Measurements from ENCODE around the gene MYH7B.

The MYH7B gene

GRCh38 chr20:34970846-34971560, 15.3 kb downstream of the MYH7B start:
- no peaks in the 10 kb centered on the region for H3K4me1 ChIP-seq (ENCODE audit: insufficient read depth, poor library complexity, severe bottlenecking)
- H3K4me3 ChIP-seq (ENCODE audit: severe bottlenecking) = no peak overlapping the region
- DNase-seq (ENCODE audit: low spot score) (peak; percentile 66), ATAC-seq (ENCODE audit: low read depth) (no peak)
- no peak overlapping the region for H3K27ac ChIP-seq (ENCODE audit: poor library complexity, severe bottlenecking)
- no peaks in the 10 kb centered on the region for H3K27me3 ChIP-seq (ENCODE audit: insufficient read depth, poor library complexity, severe bottlenecking)
- TF ChIP-seq CTCF (IDR thresholded peaks at IDR 0.05; ENCODE audit: poor library complexity, severe bottlenecking) = no peak
- no peaks in the 10 kb centered on the region for H3K36me3 ChIP-seq (ENCODE audit: low read depth)
- H3K9me3 ChIP-seq (ENCODE audit: severe bottlenecking) = no peaks in the 10 kb centered on the region

GRCh38 chr20:34971561-34972235, 16.0 kb downstream of the MYH7B start:
- Histone ChIP-seq H3K27me3 (ENCODE audit: insufficient read depth, poor library complexity, severe bottlenecking) (no peaks in the 10 kb centered on the region), H3K4me3 (ENCODE audit: severe bottlenecking) (no peak overlapping the region), H3K27ac (ENCODE audit: poor library complexity, severe bottlenecking) (no peak overlapping the region), H3K36me3 (ENCODE audit: low read depth) (no peaks in the 10 kb centered on the region), H3K4me1 (ENCODE audit: insufficient read depth, poor library complexity, severe bottlenecking) (no peaks in the 10 kb centered on the region), H3K9me3 (ENCODE audit: severe bottlenecking) (no peaks in the 10 kb centered on the region)
- DNase-seq (ENCODE audit: low spot score) (peak; percentile 65), ATAC-seq (ENCODE audit: low read depth) (no peak)
- TF ChIP-seq CTCF (IDR thresholded peaks at IDR 0.05; ENCODE audit: poor library complexity, severe bottlenecking) = no peak

- Histone ChIP-seq H3K9me3 (ENCODE audit: severe bottlenecking) (no peaks in the 10 kb centered on the region), H3K4me3 (ENCODE audit: severe bottlenecking) (no peak overlapping the region), H3K27ac (ENCODE audit: poor library complexity, severe bottlenecking) (no peak overlapping the region), H3K4me1 (ENCODE audit: insufficient read depth, poor library complexity, severe bottlenecking) (no peaks in the 10 kb centered on the region), H3K36me3 (ENCODE audit: low read depth) (no peaks in the 10 kb centered on the region), H3K27me3 (ENCODE audit: insufficient read depth, poor library complexity, severe bottlenecking) (no peaks in the 10 kb centered on the region)
- ATAC-seq (ENCODE audit: low read depth) = no peak
- DNase-seq (ENCODE audit: low spot score) = no peak
- TF ChIP-seq CTCF (IDR thresholded peaks at IDR 0.05; ENCODE audit: poor library complexity, severe bottlenecking) = no peak
Observed at GRCh38 chr20:34974246-34974645, 18.6 kb downstream of the MYH7B start.

- Histone ChIP-seq H3K4me1 (ENCODE audit: insufficient read depth, poor library complexity, severe bottlenecking) (no peaks in the 10 kb centered on the region), H3K9me3 (ENCODE audit: severe bottlenecking) (no peaks in the 10 kb centered on the region), H3K27ac (ENCODE audit: poor library complexity, severe bottlenecking) (no peak overlapping the region), H3K4me3 (ENCODE audit: severe bottlenecking) (no peak overlapping the region), H3K27me3 (ENCODE audit: insufficient read depth, poor library complexity, severe bottlenecking) (no peaks in the 10 kb centered on the region), H3K36me3 (ENCODE audit: low read depth) (no peaks in the 10 kb centered on the region)
- no peak for TF ChIP-seq CTCF (IDR thresholded peaks at IDR 0.05; ENCODE audit: poor library complexity, severe bottlenecking)
- ATAC-seq (ENCODE audit: low read depth) (no peak), DNase-seq (ENCODE audit: low spot score) (no peak)
Observed at GRCh38 chr20:34976286-34976685, 20.6 kb downstream of the MYH7B start.

All from RWPE2 (cell line).